ENCODE measurements around the gene KMT2A.

Gene KMT2A

GRCh38 chr11:118519549-118519948 lies 83.3 kb downstream of the KMT2A start:
- no peak for TF ChIP-seq CTCF (IDR thresholded peaks at IDR 0.05; ENCODE audit: insufficient read depth, low read length, missing control alignments)
- DNase-seq (ENCODE audit: low read depth, low spot score), result no peak
- H3K4me3 ChIP-seq (ENCODE audit: low read depth, low read length), result no peak overlapping the region
- ChIA-PET POLR2A (no interaction called here), CTCF (interaction anchor here (2.0 to 2.2 kb wide), 2 partner anchors 8 to 31 kb away, joined by 7 to 10 read pairs; partner anchors contain the start of gene TTC36)

- ChIA-PET CTCF (no interaction called here), POLR2A (no interaction called here)
Observed at GRCh38 chr11:118521892-118522311, 85.6 kb downstream of the KMT2A start.

GRCh38 chr11:118522571-118523072 lies 86.3 kb downstream of the KMT2A start:
- H3K4me3 ChIP-seq (ENCODE audit: low read depth, low read length), result no peak overlapping the region
- DNase-seq (ENCODE audit: low read depth, low spot score), result no peak
- POLR2A ChIA-PET, result no interaction called here
- peak; percentile 53 for TF ChIP-seq CTCF (IDR thresholded peaks at IDR 0.05; ENCODE audit: insufficient read depth, low read length, missing control alignments)
- CTCF ChIA-PET, result interaction anchor here (0.7 to 1.3 kb wide), 2 partner anchors 12 to 45 kb away, joined by 3 read pairs; no protein-coding TSS in a partner anchor

More at GRCh38 chr11:118521892-118522311, 85.6 kb downstream of the KMT2A start:
- DNase-seq (ENCODE audit: low read depth, low spot score), result no peak
- TF ChIP-seq CTCF (IDR thresholded peaks at IDR 0.05; ENCODE audit: insufficient read depth, low read length, missing control alignments), result no peak
- H3K4me3 ChIP-seq (ENCODE audit: low read depth, low read length), result no peak overlapping the region

- CTCF ChIA-PET, result interaction anchor here (0.8 to 1.9 kb wide), 4 partner anchors 28 to 326 kb away, joined by 3 to 6 read pairs (median 3); no protein-coding TSS in a partner anchor
- no peak for DNase-seq (ENCODE audit: low read depth, low spot score)
- no peak overlapping the region for H3K4me3 ChIP-seq (ENCODE audit: low read depth, low read length)
- no peak for TF ChIP-seq CTCF (IDR thresholded peaks at IDR 0.05; ENCODE audit: insufficient read depth, low read length, missing control alignments)
- POLR2A ChIA-PET, result no interaction called here
Observed at GRCh38 chr11:118524356-118524755, 88.1 kb downstream of the KMT2A start.

- no peak for DNase-seq (ENCODE audit: low read depth, low spot score)
- H3K4me3 ChIP-seq (ENCODE audit: low read depth, low read length), result no peak overlapping the region
- POLR2A ChIA-PET, result no interaction called here
- no peak for TF ChIP-seq CTCF (IDR thresholded peaks at IDR 0.05; ENCODE audit: insufficient read depth, low read length, missing control alignments)
- CTCF ChIA-PET, result interaction anchor here (0.8 to 1.9 kb wide), 4 partner anchors 28 to 326 kb away, joined by 3 to 6 read pairs (median 3); no protein-coding TSS in a partner anchor
Observed at GRCh38 chr11:118524757-118525470, 88.6 kb downstream of the KMT2A start.

- ChIA-PET CTCF (interaction anchor here (2.1 kb wide), 1 partner anchor 8 kb away, joined by 7 read pairs; no protein-coding TSS in a partner anchor), POLR2A (interaction anchor here (0.7 kb wide), 1 partner anchor 30 kb away, joined by 3 read pairs; no protein-coding TSS in a partner anchor)
- H3K4me3 ChIP-seq (ENCODE audit: low read depth, low read length), result no peak overlapping the region
- no peak for DNase-seq (ENCODE audit: low read depth, low spot score)
- TF ChIP-seq CTCF (IDR thresholded peaks at IDR 0.05; ENCODE audit: insufficient read depth, low read length, missing control alignments), result no peak
Observed at GRCh38 chr11:118526688-118527087, 90.4 kb downstream of the KMT2A start.
